CD4-positive, alpha-beta T cell (primary cell): ENCODE results near the gene MYH6. TPM values are rescaled to one million over a fixed set of nuclear protein-coding genes. Genes with fewer than 3 reads are reported as not detected.
"Not testable (repeated sequence)": the region's sequence is repeated elsewhere in the genome, so short reads cannot be mapped to it uniquely, and the experiment has no call there.

Experiments
- ATAC-seq: fragments of 200-7000 bp; cut with Tn5 transposase; one replicate; pipeline ENCODE4 v1.10.0; 2022; ENCODE audit warnings: mild to moderate bottlenecking; ENCODE audit not compliant: poor library complexity
- CTCF ChIA-PET: fragments of 350-600 bp; sonication (Branson Sonifier 250); formaldehyde crosslinking; loops from one replicate; lab custom pipeline; 2021; ENCODE audit warnings: antibody characterized with exemption, inconsistent platforms; lab: Charles Lee
- POLR2A ChIA-PET: fragments of 350-600 bp; sonication (Branson Sonifier 250); formaldehyde crosslinking; loops from one replicate; lab custom pipeline; 2021; ENCODE audit warnings: antibody characterized with exemption, inconsistent platforms; lab: Charles Lee
- DNase-seq, 14 experiments: peaks; one replicate each; pipeline ENCODE4 v3.0.0-alpha.2; 2013 to 2020; ENCODE audit warnings: mixed read lengths in 2 of 14
- H3K27ac ChIP-seq, 2 donors: one replicate each; pipeline versions ENCODE4 v1.5.1 to v1.7.0; 2013; ENCODE audit warnings: low read length in 2 of 2, low read depth in 1 of 2, mild to moderate bottlenecking in 1 of 2
- H3K27me3 ChIP-seq, 2 experiments: 1 replicate in 1 of 2; 2 replicates in 1 of 2; pipeline versions ENCODE4 v1.6.1 to v1.7.0; 2013; ENCODE audit warnings: low read length in 2 of 2, control low read depth in 1 of 2, mild to moderate bottlenecking in 1 of 2, moderate library complexity in 1 of 2; ENCODE audit not compliant: insufficient read depth in 2 of 2, control insufficient read depth in 1 of 2
- H3K36me3 ChIP-seq: one replicate; pipeline ENCODE4 v1.6.1; 2013; ENCODE audit warnings: low read length, control low read depth; ENCODE audit not compliant: insufficient read depth
- H3K4me1 ChIP-seq: one replicate; pipeline ENCODE4 v1.6.1; 2013; ENCODE audit warnings: low read length, control low read depth; ENCODE audit not compliant: insufficient read depth
- H3K4me3 ChIP-seq: one replicate; pipeline ENCODE4 v1.5.1; 2013; ENCODE audit warnings: mild to moderate bottlenecking, low read length, moderate library complexity
- H3K9me3 ChIP-seq, 2 experiments: 1 replicate in 1 of 2; 2 replicates in 1 of 2; pipeline versions ENCODE4 v1.6.1 to v1.7.0; 2013; ENCODE audit warnings: low read length in 2 of 2, mild to moderate bottlenecking in 2 of 2, control low read depth in 1 of 2, moderate library complexity in 1 of 2; ENCODE audit not compliant: control insufficient read depth in 1 of 2, insufficient read depth in 1 of 2
- H3K27ac Mint-ChIP-seq: one replicate; pipeline ENCODE4 v1.8.0; 2020; ENCODE audit warnings: mixed read lengths
- H3K27me3 Mint-ChIP-seq: one replicate; pipeline ENCODE4 v1.8.0; 2021; ENCODE audit warnings: mixed read lengths
- H3K36me3 Mint-ChIP-seq: one replicate; pipeline ENCODE4 v1.8.0; 2021; ENCODE audit warnings: low read depth, mixed read lengths
- H3K4me1 Mint-ChIP-seq: one replicate; pipeline ENCODE4 v1.8.0; 2021; ENCODE audit warnings: low read depth, mixed read lengths
- H3K4me3 Mint-ChIP-seq: one replicate; pipeline ENCODE4 v1.8.0; 2020; ENCODE audit warnings: mild to moderate bottlenecking, mixed read lengths
- H3K9me3 Mint-ChIP-seq: one replicate; pipeline ENCODE4 v1.8.0; 2020; ENCODE audit warnings: mixed read lengths
- intact Hi-C, 2 experiments: fragments of 100-400 bp; cut with DNase I in 1 of 2; cut with micrococcal nuclease in 1 of 2; formaldehyde crosslinking; loops; one replicate each; pipeline versions ENCODE4 v1.15.1 to v1.9.0; 2023 to 2025; cut with DNase I, micrococcal nuclease
- total RNA-seq, 174 experiments: library from RNA in 2 of 174; stranded (reverse) in 2 of 174; gene quantifications; one replicate each; pipeline ENCODE4 v1.2.3 and lab custom pipeline; 2021 to 2026
- TF ChIP-seq, protein P1 (sequence below): fragments of 200-600 bp; IDR thresholded peaks from one replicate; pipeline ENCODE4 v1.8.0; 2022; ENCODE audit warnings: antibody characterized with exemption, mild to moderate bottlenecking

The MYH6 gene
- total RNA-seq, 2 experiments from 2014 or later, result not detected

- intact Hi-C loops, result no loop called here
- no peaks in the 10 kb centered on the region for H3K4me1 Mint-ChIP-seq
- TF ChIP-seq, protein P1, sequence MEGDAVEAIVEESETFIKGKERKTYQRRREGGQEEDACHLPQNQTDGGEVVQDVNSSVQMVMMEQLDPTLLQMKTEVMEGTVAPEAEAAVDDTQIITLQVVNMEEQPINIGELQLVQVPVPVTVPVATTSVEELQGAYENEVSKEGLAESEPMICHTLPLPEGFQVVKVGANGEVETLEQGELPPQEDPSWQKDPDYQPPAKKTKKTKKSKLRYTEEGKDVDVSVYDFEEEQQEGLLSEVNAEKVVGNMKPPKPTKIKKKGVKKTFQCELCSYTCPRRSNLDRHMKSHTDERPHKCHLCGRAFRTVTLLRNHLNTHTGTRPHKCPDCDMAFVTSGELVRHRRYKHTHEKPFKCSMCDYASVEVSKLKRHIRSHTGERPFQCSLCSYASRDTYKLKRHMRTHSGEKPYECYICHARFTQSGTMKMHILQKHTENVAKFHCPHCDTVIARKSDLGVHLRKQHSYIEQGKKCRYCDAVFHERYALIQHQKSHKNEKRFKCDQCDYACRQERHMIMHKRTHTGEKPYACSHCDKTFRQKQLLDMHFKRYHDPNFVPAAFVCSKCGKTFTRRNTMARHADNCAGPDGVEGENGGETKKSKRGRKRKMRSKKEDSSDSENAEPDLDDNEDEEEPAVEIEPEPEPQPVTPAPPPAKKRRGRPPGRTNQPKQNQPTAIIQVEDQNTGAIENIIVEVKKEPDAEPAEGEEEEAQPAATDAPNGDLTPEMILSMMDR, result no peak
- no peaks in the 10 kb centered on the region for H3K9me3 ChIP-seq
- no peak overlapping the region for H3K27ac ChIP-seq
- H3K9me3 Mint-ChIP-seq, result no peaks in the 10 kb centered on the region
- POLR2A ChIA-PET, result no interaction called here
- no peak overlapping the region for H3K4me3 ChIP-seq
- H3K36me3 ChIP-seq, result no peaks in the 10 kb centered on the region
- DNase-seq, result peak in 1 of 14 experiments; percentile 8
- peaks cover 23% of the 10 kb centered on the region for H3K27me3 Mint-ChIP-seq
- H3K4me1 ChIP-seq, result no peaks in the 10 kb centered on the region
- H3K27me3 ChIP-seq, result peaks cover 0 to 3% of the 10 kb centered on the region in 2 experiments
- H3K36me3 Mint-ChIP-seq, result no peaks in the 10 kb centered on the region
- ATAC-seq, result no peak
- no peak overlapping the region for H3K27ac Mint-ChIP-seq
- CTCF ChIA-PET, result no interaction called here
- H3K4me3 Mint-ChIP-seq, result no peak overlapping the region
These were observed 22.6 kb upstream of the MYH6 start for GRCh38 chr14:23430723-23431085.

- H3K9me3 ChIP-seq, result no peaks in the 10 kb centered on the region
- no peak overlapping the region for H3K4me3 ChIP-seq
- no peak overlapping the region for H3K27ac ChIP-seq
- Mint-ChIP-seq H3K4me1 (no peaks in the 10 kb centered on the region), H3K27me3 (peaks cover 23% of the 10 kb centered on the region), H3K36me3 (no peaks in the 10 kb centered on the region), H3K4me3 (no peak overlapping the region), H3K9me3 (no peaks in the 10 kb centered on the region), H3K27ac (no peak overlapping the region)
- DNase-seq (peak in 1 of 14 experiments; percentile 17), ATAC-seq (no peak)
- POLR2A ChIA-PET, result no interaction called here
- no peaks in the 10 kb centered on the region for H3K4me1 ChIP-seq
- TF ChIP-seq, protein P1, result no peak
- intact Hi-C loops, result no loop called here
- peaks cover 0 to 3% of the 10 kb centered on the region in 2 experiments for H3K27me3 ChIP-seq
- CTCF ChIA-PET, result no interaction called here
- no peaks in the 10 kb centered on the region for H3K36me3 ChIP-seq
These were observed 22.1 kb upstream of the MYH6 start for GRCh38 chr14:23430016-23430722.

- Histone ChIP-seq H3K27me3 (peaks cover 0 to 3% of the 10 kb centered on the region in 2 experiments), H3K4me3 (no peak overlapping the region), H3K27ac (no peak overlapping the region), H3K9me3 (no peaks in the 10 kb centered on the region), H3K36me3 (no peaks in the 10 kb centered on the region), H3K4me1 (no peaks in the 10 kb centered on the region)
- Mint-ChIP-seq H3K36me3 (no peaks in the 10 kb centered on the region), H3K9me3 (no peaks in the 10 kb centered on the region), H3K4me3 (no peak overlapping the region), H3K27ac (no peak overlapping the region), H3K4me1 (no peaks in the 10 kb centered on the region), H3K27me3 (peaks cover 23% of the 10 kb centered on the region)
- no peak for ATAC-seq
- TF ChIP-seq, protein P1, result no peak
- DNase-seq, result peak in 1 of 14 experiments; percentile 11
- CTCF ChIA-PET, result no interaction called here
- POLR2A ChIA-PET, result no interaction called here
- intact Hi-C loops, result no loop called here
These were observed 20.8 kb upstream of the MYH6 start for GRCh38 chr14:23428686-23429495.

- H3K36me3 Mint-ChIP-seq, H3K27me3 ChIP-seq, DNase-seq, H3K9me3 ChIP-seq, H3K27ac ChIP-seq, CTCF ChIA-PET, intact Hi-C loops, H3K4me1 Mint-ChIP-seq, H3K27ac Mint-ChIP-seq, H3K4me3 Mint-ChIP-seq, H3K4me3 ChIP-seq, H3K36me3 ChIP-seq, H3K4me1 ChIP-seq, POLR2A ChIA-PET, ATAC-seq, H3K9me3 Mint-ChIP-seq: not testable (repeated sequence)
- H3K27me3 Mint-ChIP-seq, result peaks cover 13% of the 10 kb centered on the region
These were observed 17.7 kb upstream of the MYH6 start for GRCh38 chr14:23425798-23426197.
